ENCODE measurements around the gene NDOR1. TPM values are rescaled to one million over a fixed set of nuclear protein-coding genes. Genes with fewer than 3 reads are reported as not detected.

Gene NDOR1
- polyA plus RNA-seq, 4 donors, result 9.2 to 15.3 (median 12.1) TPM

GRCh38 chr9:137217276-137218211 is 12.0 kb downstream of the NDOR1 start:
- peak; percentile 91 to 92 for DNase-seq

GRCh38 chr9:137218212-137218753 is 12.8 kb downstream of the NDOR1 start:
- FAIRE-seq (no peak), DNase-seq (no peak)
- Histone ChIP-seq H3K4me1 (ENCODE audit: control insufficient read depth in 3 of 3, insufficient read depth in 2 of 3, low read depth in 1 of 3, low read length in 2 of 3) (peaks cover 0 to 30% (median 0%) of the 10 kb centered on the region in 3 donors), H3K27ac (ENCODE audit: low read depth in 1 of 3, low read length in 2 of 3) (peak overlapping the region; percentile 41 to 95 (median 78)), H3K36me3 (ENCODE audit: control insufficient read depth in 3 of 3, insufficient read depth in 2 of 3, low read depth in 1 of 3, low read length in 3 of 3) (peaks cover 0 to 55% (median 3%) of the 10 kb centered on the region in 3 donors), H3K9me3 (ENCODE audit: control insufficient read depth in 2 of 2, insufficient read depth in 1 of 2, low read depth in 1 of 2, low read length in 1 of 2) (no peaks in the 10 kb centered on the region), H3K4me3 (ENCODE audit: low read depth in 1 of 3, low read length in 3 of 3) (peak overlapping the region in 1 of 3 donors; percentile 65), H3K27me3 (ENCODE audit: control insufficient read depth in 3 of 3, insufficient read depth in 3 of 3, low read length in 3 of 3) (no peaks in the 10 kb centered on the region)
- 55 to 88% (median 65%) methylated on average over 24 to 30 of the region's 30 CpGs for WGBS, 3 donors

More at GRCh38 chr9:137217276-137218211, 12.0 kb downstream of the NDOR1 start:
- Histone ChIP-seq H3K4me1 (ENCODE audit: control insufficient read depth in 3 of 3, insufficient read depth in 2 of 3, low read depth in 1 of 3, low read length in 2 of 3) (peaks cover 0 to 25% (median 0%) of the 10 kb centered on the region in 3 donors), H3K27me3 (ENCODE audit: control insufficient read depth in 3 of 3, insufficient read depth in 3 of 3, low read length in 3 of 3) (no peaks in the 10 kb centered on the region), H3K9me3 (ENCODE audit: control insufficient read depth in 2 of 2, insufficient read depth in 1 of 2, low read depth in 1 of 2, low read length in 1 of 2) (no peaks in the 10 kb centered on the region), H3K36me3 (ENCODE audit: control insufficient read depth in 3 of 3, insufficient read depth in 2 of 3, low read depth in 1 of 3, low read length in 3 of 3) (peaks cover 0 to 57% (median 3%) of the 10 kb centered on the region in 3 donors), H3K4me3 (ENCODE audit: low read depth in 1 of 3, low read length in 3 of 3) (peak overlapping the region; percentile 17 to 65 (median 39)), H3K27ac (ENCODE audit: low read depth in 1 of 3, low read length in 2 of 3) (peak overlapping the region; percentile 57 to 95 (median 86))
- 22 to 53% (median 36%) methylated on average over 33 to 36 of the region's 36 CpGs for WGBS, 3 donors
- no peak for FAIRE-seq

GRCh38 chr9:137218754-137219271 is 13.3 kb downstream of the NDOR1 start:
- Histone ChIP-seq H3K36me3 (ENCODE audit: control insufficient read depth in 3 of 3, insufficient read depth in 2 of 3, low read depth in 1 of 3, low read length in 3 of 3) (peaks cover 0 to 55% (median 3%) of the 10 kb centered on the region in 3 donors), H3K9me3 (ENCODE audit: control insufficient read depth in 2 of 2, insufficient read depth in 1 of 2, low read depth in 1 of 2, low read length in 1 of 2) (no peaks in the 10 kb centered on the region), H3K4me3 (ENCODE audit: low read depth in 1 of 3, low read length in 3 of 3) (peak overlapping the region in 1 of 3 donors; percentile 65), H3K4me1 (ENCODE audit: control insufficient read depth in 3 of 3, insufficient read depth in 2 of 3, low read depth in 1 of 3, low read length in 2 of 3) (peaks cover 0 to 30% (median 0%) of the 10 kb centered on the region in 3 donors), H3K27me3 (ENCODE audit: control insufficient read depth in 3 of 3, insufficient read depth in 3 of 3, low read length in 3 of 3) (no peaks in the 10 kb centered on the region), H3K27ac (ENCODE audit: low read depth in 1 of 3, low read length in 2 of 3) (peak overlapping the region; percentile 41 to 78 (median 68))
- FAIRE-seq (no peak), DNase-seq (peak; percentile 78 to 86)
- WGBS, 3 donors, result 23 to 57% (median 36%) methylated on average over 12 of the region's 12 CpGs

- Histone ChIP-seq H3K36me3 (ENCODE audit: control insufficient read depth in 3 of 3, insufficient read depth in 2 of 3, low read depth in 1 of 3, low read length in 3 of 3) (peaks cover 0 to 46% (median 3%) of the 10 kb centered on the region in 3 donors), H3K27me3 (ENCODE audit: control insufficient read depth in 3 of 3, insufficient read depth in 3 of 3, low read length in 3 of 3) (no peaks in the 10 kb centered on the region), H3K27ac (ENCODE audit: low read depth in 1 of 3, low read length in 2 of 3) (no peak overlapping the region), H3K4me3 (ENCODE audit: low read depth in 1 of 3, low read length in 3 of 3) (no peak overlapping the region), H3K9me3 (ENCODE audit: control insufficient read depth in 2 of 2, insufficient read depth in 1 of 2, low read depth in 1 of 2, low read length in 1 of 2) (no peaks in the 10 kb centered on the region), H3K4me1 (ENCODE audit: control insufficient read depth in 3 of 3, insufficient read depth in 2 of 3, low read depth in 1 of 3, low read length in 2 of 3) (peaks cover 0 to 38% (median 0%) of the 10 kb centered on the region in 3 donors)
- DNase-seq (no peak), FAIRE-seq (no peak)
- WGBS, 3 donors, result 84 to 91% (median 90%) methylated on average over 10 of the region's 10 CpGs
Measured at GRCh38 chr9:137219757-137220316, 14.3 kb downstream of the NDOR1 start.

- no peak overlapping the region for H3K4me3 ChIP-seq (ENCODE audit: low read depth in 1 of 3, low read length in 3 of 3)
- no peak for DNase-seq
- no peak overlapping the region for H3K27ac ChIP-seq (ENCODE audit: low read depth in 1 of 3, low read length in 2 of 3)
- WGBS, 3 donors, result 89 to 93% (median 89%) methylated on average over 45 to 52 of the region's 52 CpGs
- FAIRE-seq, result no peak
- no peaks in the 10 kb centered on the region for H3K9me3 ChIP-seq (ENCODE audit: control insufficient read depth in 2 of 2, insufficient read depth in 1 of 2, low read depth in 1 of 2, low read length in 1 of 2)
- H3K4me1 ChIP-seq (ENCODE audit: control insufficient read depth in 3 of 3, insufficient read depth in 2 of 3, low read depth in 1 of 3, low read length in 2 of 3), result peaks cover 0 to 44% (median 0%) of the 10 kb centered on the region in 3 donors
- H3K27me3 ChIP-seq (ENCODE audit: control insufficient read depth in 3 of 3, insufficient read depth in 3 of 3, low read length in 3 of 3), result no peaks in the 10 kb centered on the region
- peaks cover 0 to 39% (median 3%) of the 10 kb centered on the region in 3 donors for H3K36me3 ChIP-seq (ENCODE audit: control insufficient read depth in 3 of 3, insufficient read depth in 2 of 3, low read depth in 1 of 3, low read length in 3 of 3)
Measured at GRCh38 chr9:137220317-137221094, 15.0 kb downstream of the NDOR1 start.

GRCh38 chr9:137221095-137221505 is 15.6 kb downstream of the NDOR1 start:
- peak overlapping the region in 1 of 3 donors; percentile 61 for H3K4me3 ChIP-seq (ENCODE audit: low read depth in 1 of 3, low read length in 3 of 3)
- peaks cover 0 to 50% (median 0%) of the 10 kb centered on the region in 3 donors for H3K4me1 ChIP-seq (ENCODE audit: control insufficient read depth in 3 of 3, insufficient read depth in 2 of 3, low read depth in 1 of 3, low read length in 2 of 3)
- no peaks in the 10 kb centered on the region for H3K27me3 ChIP-seq (ENCODE audit: control insufficient read depth in 3 of 3, insufficient read depth in 3 of 3, low read length in 3 of 3)
- H3K9me3 ChIP-seq (ENCODE audit: control insufficient read depth in 2 of 2, insufficient read depth in 1 of 2, low read depth in 1 of 2, low read length in 1 of 2), result no peaks in the 10 kb centered on the region
- no peak overlapping the region for H3K27ac ChIP-seq (ENCODE audit: low read depth in 1 of 3, low read length in 2 of 3)
- FAIRE-seq (no peak), DNase-seq (no peak)
- H3K36me3 ChIP-seq (ENCODE audit: control insufficient read depth in 3 of 3, insufficient read depth in 2 of 3, low read depth in 1 of 3, low read length in 3 of 3), result peaks cover 0 to 33% (median 0%) of the 10 kb centered on the region in 3 donors
- 77 to 89% (median 80%) methylated on average over 8 to 14 of the region's 14 CpGs for WGBS, 3 donors

- DNase-seq, result peak in 1 of 2 donors; percentile 48
- no peak for FAIRE-seq
- H3K4me3 ChIP-seq (ENCODE audit: low read depth in 1 of 3, low read length in 3 of 3), result peak overlapping the region; percentile 32 to 61 (median 35)
- H3K27me3 ChIP-seq (ENCODE audit: control insufficient read depth in 3 of 3, insufficient read depth in 3 of 3, low read length in 3 of 3), result no peaks in the 10 kb centered on the region
- peaks cover 0 to 55% (median 0%) of the 10 kb centered on the region in 3 donors for H3K4me1 ChIP-seq (ENCODE audit: control insufficient read depth in 3 of 3, insufficient read depth in 2 of 3, low read depth in 1 of 3, low read length in 2 of 3)
- H3K36me3 ChIP-seq (ENCODE audit: control insufficient read depth in 3 of 3, insufficient read depth in 2 of 3, low read depth in 1 of 3, low read length in 3 of 3), result peaks cover 0 to 28% (median 0%) of the 10 kb centered on the region in 3 donors
- 1 to 10% (median 6%) methylated on average over 38 to 61 of the region's 61 CpGs for WGBS, 3 donors
- H3K27ac ChIP-seq (ENCODE audit: low read depth in 1 of 3, low read length in 2 of 3), result no peak overlapping the region
- H3K9me3 ChIP-seq (ENCODE audit: control insufficient read depth in 2 of 2, insufficient read depth in 1 of 2, low read depth in 1 of 2, low read length in 1 of 2), result no peaks in the 10 kb centered on the region
Measured at GRCh38 chr9:137221506-137222111, 16.1 kb downstream of the NDOR1 start.
